Activated CD8-positive, alpha-beta memory T cell treated with anti-CD3 and anti-CD28 coated beads, Interleukin-2, amount 50 U/mL, for 1 hour (primary cell): Measurements from ENCODE around the gene RAPGEF1.
"Not testable (repeated sequence)": the region's sequence is repeated elsewhere in the genome, so short reads cannot be mapped to it uniquely, and the experiment has no call there.

Experiments used
- DNase-seq: peaks from one replicate; pipeline ENCODE4 v3.0.0-alpha.2; 2020; ENCODE audit errors: extremely low read depth

The RAPGEF1 gene

DNA sequence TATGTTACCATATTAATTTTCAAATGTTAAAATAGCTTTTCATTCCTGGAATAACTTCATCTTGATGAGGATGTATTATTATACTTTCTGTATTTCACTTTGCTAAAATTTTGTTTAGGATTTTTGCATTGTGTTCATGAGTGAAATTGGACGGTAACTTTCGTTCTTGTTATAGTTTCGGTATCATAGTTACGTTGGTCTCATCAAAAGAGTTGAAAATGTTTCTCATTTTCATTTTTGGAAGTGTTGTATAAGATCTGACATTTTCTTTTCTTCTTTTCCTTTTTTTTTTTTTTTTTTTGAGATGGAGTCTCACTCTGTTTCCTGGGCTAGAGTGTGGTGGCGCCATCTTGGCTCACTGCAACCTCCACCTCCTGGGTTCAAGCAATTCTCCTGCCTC lies 174.5 kb downstream of the RAPGEF1 start:
- no peak for DNase-seq

DNA sequence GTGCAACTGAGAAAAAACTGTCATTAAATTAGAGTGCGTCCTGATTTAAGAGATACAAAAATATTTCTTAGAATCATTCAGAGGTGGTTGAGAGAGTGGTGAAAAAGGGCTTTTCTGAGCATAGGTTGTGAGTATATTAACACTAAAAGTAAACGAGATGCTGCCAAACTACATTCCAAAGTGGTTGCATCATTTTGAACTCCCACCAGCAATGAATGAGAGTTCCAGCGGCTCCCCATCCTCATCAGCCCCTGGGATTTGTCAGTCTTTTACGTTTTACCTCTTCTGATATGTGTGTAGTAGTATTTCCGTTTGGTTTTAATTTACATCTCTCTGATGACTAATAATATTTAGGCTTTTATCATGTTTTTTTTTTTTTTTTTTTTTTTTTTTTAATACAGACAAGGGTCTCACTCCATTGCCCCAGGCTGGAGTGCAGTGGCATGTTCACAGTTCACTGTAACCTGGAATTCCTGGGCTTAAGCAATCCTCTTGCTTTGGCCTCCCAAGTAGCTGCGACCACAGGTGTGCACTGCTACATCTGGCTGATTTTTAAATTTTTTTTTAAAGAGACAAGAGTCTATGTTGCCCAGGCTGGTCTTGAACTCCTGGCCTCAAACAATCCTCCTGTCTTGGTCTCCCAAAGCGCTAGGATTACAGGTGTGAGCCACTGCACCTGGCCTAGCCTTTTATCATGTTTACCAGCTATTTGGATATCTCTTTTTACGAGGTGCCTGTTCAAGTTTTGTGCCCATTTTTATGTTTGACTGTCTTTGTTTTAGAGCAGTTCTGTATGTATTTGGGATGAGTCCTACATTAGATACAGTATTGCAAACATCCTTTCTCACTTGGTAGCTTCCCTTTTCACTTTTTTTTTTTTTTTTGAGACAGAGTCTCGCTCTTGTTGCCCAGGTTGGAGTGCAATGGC lies 177.6 kb downstream of the RAPGEF1 start:
- DNase-seq = no peak

DNA sequence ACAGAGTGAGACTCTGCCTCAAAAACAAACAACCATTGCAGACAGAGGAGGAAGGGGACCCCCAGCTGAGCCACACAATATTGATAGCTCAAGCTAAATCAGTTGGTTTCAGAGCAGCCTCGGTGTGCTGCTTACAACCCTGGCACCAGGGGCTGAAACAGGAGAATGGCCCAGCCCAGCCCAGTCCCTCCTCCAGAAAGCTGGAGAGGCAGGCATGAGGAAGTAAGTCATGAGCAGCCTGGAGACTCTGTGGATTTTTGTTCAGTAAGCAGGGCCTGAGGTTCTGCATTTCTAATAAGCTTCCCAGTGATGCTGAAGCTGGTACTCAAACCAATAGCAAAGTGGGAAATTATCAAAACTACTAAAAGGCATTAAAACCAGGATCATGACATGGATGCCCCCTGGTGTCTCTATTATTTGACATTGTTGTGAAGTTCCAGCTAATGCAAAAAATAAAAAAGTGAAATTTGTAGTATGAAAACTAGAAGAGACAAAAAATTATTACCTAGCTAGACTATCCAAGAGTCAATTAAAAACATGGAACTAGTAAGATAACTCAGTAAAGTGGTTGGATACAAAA lies 180.4 kb downstream of the RAPGEF1 start:
- DNase-seq = no peak

DNA sequence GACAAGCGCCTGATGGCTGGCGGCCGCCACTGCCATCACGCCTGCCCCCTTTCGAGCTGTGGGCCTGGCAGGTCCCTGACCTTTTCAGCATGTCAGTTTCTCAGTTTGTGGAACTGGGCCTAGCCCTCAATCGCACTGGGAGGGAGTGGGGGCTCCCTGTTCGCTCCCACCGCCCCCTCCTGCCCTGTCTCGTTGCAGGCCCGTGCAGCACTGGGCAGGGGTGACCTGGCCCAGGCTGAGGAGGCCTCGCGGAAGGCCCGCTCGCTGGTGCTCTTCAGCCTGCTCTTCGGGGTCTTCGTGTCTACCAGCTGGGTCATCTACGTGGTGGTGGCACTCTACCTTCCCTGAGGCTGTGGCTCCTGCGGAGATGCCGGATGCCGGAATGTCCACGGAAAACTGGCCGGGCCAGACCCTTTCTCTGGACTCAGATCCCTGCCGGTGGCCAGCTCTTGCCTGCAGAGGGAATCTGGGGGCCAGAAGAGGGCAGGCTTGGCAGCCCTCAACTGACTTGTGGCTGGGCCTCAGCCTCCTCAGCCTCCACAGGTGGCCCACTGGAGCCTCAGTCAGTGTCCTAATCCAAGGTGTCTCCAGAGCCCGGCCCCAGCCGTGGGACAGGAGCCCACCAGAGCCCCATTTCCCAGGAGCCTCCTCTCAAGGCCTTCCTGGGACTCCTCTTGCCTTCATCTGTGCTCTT lies 181.9 kb downstream of the RAPGEF1 start:
- no peak for DNase-seq

DNA sequence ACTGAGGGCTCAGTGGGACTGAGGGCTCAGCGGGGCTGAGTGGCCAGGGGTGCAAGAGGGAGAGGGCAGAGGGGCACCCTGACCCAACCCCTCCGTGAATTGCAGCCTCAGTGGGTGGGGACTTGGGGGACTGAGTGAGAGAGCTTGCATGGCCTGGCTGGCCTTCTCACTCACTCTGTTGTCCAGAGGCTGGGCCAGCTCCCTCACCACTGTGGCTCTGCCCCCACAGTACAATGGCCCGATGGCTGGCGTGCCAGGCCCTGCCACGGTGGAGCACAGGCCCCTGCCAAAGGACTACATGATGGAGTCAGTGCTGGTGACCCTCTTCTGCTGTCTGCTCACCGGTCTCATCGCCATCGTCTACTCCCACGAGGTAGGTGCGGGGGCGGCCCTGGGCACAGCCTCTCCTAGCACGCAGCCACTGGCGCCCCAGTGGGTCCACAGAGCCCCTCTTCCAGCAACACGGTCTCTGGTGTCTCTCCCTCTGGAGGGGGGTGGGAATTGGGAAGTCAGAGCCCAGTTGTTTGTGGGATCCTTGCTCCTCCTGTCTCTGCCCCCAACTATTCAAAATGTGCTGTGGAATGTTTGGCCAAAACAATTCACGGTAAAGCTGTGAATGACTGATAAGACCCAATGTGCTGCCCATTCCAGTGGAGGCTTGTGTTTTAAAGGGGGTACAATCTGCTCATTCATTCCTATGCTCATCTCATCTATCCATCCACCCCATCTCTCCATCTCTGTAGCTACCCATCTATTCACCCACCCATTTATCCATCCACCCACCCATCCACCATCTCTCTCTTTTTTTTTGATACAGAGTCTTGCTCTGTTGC lies 183.8 kb downstream of the RAPGEF1 start:
- no peak for DNase-seq

DNA sequence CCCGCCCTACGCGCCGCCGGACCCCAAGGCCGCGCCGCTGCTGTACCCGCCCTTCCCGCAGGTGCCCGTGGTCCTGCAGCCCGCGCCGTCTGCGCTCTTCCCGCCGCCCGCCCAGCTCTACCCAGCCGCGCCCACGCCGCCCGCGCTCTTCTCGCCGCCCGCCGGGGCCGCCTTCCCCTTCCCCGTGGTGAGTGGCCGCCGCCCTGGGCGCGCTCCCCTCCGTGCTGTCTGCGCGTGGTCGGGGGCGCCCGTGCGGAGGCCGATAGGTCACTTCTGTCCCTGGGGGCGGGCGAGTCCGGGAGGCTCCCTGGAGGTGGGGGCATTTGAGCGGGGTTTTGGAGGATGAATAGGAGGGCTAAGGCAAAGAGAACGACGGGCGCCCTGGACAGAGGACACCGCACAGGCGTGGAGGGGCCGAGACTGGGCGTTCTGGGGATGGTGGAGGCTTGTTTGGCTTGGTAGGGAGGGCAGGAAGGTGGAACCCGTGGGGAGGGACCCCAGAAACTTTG lies 185.0 kb downstream of the RAPGEF1 start:
- no peak for DNase-seq

DNA sequence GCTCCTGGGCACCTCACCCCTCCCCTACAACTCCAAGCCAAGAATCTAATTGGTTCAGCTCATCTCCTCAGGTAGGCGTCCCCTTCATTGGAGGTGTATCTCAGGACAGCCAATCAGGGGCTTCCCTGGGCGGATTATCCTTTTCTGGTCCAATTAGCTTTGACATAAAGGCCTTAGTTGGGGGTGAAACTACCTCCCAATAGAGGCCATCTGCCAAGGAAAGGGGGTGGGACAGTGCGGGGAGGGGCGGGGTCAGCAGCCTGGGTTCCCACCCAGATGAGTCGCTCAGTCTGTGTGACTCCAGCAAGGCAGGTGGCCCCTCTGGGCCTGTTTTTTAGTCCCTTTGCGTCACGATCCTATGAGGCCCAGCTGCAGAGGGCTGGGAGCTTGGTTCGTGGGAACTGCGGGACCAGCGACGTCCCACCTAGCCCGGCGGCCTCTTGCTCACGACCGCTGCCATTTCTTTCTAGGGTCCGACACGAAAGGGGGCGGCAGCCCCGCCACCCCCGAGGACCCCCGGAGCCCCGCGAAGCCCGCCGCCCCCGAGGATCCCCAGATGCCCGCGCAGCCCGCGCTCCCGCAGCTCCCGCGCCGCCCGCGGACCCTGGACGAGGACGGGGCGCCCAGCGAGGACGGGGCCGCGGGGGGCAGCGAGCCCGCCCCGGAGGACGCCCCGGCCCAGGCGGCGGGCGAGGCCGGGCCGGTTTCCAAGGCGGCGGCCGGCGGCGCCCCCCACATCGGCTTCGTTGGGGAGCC lies 185.6 kb downstream of the RAPGEF1 start:
- no peak for DNase-seq

DNA sequence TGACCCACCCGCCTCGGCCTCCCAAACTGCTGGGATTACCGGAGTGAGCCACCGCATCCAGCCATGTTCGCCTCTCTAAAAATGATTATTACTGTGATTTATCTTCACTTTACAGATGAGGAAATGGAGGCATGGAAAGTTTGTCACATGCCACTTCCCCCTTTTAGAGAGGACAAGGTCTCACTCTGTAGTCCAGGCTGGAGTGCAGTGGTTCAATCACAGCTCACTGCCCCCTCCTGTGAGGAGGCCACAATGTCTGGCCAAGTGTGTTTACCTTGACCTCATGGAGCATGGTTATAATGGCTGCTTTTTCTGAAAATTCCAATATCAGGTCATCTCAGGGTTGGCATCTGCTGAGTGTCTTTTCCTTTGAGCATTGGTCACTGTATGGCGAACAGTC lies 187.8 kb downstream of the RAPGEF1 start:
- DNase-seq = no peak

DNA sequence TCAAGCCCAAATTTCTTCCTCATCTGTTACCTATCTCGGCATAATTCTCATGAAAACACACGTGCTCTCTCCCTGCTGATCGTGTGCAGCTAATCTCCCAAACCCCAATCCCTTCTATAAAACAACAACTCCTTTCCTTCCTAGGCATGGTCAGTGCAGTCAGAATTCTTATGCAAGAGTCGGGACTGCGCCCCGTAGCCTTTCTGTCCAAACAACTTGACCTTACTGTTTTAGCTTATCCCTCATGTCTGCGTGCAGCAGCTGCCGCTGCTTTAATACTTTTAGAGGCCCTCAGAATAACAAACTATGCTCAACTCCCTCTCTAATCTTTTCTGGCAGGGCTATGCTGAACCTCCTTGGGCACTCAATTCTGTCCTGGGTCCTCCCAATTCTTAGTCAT lies 189.4 kb downstream of the RAPGEF1 start:
- DNase-seq = not testable (repeated sequence)

DNA sequence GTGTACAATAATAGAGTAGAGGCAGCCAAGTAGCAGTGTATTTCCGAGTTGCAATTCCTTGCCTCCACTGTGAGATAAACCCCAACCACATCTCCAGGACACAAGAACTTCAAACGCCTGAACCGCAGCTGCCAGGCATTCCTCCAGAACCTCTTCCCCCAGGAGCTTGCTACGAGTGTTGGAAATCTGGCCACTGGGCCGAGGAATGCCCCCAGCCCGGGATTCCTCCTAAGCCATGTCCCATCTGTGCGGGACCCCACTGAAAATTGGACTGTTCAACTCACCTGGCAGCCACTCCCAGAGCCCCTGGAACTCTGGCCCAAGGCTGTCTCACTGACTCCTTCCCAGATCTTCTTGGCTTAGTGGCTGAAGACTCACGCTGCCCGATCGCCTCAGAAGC lies 190.7 kb downstream of the RAPGEF1 start:
- DNase-seq = not testable (repeated sequence)

DNA sequence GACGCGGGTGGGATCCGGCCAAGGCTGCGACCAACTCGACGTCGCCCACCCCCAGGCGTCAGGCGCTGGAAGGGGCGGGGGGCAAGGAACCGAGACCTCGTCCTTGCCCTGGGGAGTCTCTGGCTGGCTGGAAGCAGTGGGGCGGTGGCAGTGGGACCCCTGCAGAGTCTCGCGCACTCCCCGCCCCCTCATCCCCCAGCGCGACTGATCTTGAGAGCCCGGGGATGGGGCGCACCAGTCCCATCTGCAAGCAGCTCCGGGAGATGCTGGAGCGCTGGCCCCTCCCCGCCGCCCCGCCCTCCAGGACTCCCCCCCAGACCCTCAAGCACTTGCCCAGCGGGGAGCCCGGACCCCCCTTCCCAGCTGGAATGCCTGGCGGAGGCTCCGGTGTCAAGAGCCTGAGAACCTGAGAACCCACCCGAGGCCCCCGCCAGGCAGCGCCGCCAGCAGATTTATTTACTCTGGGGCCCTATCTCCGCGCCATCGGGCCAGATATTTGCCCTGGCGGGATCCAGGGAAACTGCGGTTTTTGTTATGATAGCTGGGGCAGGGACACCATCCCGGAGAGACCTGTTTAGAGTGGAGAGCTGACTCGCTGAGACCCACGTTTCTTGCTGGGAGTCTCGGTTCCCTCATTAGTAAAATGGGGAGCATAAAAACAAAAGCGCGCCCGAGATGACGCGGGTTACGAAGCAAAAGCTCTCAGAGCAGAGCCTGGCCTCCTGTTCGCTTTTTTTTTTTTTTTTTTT lies 193.4 kb downstream of the RAPGEF1 start:
- no peak for DNase-seq

DNA sequence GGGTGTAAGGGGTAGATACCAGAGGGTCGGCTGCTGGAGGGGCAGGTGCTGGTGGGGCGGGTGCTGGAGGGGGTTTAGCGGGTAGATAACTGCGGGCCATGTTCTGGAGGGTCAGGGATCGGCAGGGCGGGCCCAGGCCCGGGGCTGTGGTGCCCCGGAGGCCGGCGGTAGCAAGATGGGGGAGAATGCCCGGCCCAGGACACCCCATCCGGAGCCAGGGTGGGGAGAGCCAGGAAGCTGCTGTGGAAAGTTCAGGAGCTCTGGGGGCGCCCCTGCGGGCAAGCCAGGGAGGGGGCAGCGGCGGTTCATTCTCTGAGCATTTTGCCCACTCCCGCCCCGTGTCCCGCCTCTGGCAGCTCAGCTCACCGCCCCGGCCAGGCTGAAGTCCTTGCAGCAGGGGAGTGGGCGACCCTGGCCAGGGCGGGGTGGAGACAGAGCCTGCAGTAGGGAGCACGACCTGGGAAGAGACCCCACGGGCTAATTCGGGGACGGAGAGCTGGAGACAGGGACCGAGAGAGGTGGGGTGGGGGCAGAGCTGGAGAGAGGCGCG lies 194.0 kb downstream of the RAPGEF1 start:
- DNase-seq = no peak

DNA sequence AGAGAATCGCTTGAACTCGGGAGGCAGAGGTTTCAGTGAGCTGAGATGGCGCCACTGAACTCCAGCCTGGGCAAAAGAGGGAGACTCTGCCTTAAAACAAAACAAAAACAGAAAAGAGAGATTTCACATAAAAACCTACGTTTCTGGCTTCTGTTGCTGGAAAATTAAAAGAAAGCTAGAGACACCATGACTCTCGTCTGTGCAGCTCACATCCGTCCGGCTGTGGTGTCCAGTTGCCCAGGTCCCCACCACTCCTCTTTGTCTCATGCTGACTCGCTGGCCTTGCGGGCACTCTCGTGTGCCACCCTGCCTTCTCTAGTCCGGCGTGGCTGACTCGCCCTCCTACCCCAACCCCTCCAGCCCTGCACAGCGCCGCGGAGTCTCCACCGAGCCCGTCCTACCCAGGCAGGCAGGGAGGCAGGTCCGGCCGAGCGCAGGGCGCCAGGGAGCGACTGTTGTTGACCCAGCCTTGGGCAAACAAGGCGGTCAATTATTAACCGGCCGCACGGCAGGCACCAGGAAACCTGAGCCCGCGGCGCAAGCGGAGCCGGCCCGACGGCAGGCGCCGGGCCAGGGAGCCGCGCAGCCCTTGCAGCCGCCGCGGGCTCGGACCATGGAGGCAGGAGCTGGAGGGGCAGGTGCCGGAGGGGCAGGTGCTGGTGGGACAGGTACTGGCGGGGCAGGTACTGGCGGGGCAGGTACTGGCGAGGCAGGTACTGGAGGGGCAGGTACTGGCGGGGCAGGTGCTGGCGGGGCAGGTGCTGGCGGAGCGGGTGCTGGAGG lies 194.7 kb downstream of the RAPGEF1 start, which contains the start of gene PRRT1B:
Gene PRRT1B, plus strand, starts transcription at position 521 of the 783 bp plus-strand sequence. Its CDS starts 93 bp downstream, at position 614.
- DNase-seq = no peak

DNA sequence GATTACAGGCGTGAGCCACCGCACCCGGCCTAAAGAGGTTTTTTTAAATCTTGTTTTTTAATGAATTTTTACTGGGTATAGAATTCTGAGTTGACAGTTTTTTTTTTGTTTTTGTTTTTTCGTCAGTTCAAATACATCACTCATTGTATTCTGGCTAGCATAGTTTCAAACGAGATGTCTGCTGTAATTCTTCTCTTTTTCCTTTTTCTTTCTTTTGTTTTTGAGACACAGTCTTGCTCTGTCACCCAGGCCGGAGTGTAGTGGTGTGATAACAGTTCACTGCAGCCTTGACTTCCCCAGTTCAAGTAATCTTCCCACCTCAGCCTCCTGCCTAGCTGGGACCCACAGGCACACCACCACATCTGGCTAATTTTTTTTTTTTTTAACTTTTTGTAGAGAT lies 196.7 kb downstream of the RAPGEF1 start:
- DNase-seq = no peak

DNA sequence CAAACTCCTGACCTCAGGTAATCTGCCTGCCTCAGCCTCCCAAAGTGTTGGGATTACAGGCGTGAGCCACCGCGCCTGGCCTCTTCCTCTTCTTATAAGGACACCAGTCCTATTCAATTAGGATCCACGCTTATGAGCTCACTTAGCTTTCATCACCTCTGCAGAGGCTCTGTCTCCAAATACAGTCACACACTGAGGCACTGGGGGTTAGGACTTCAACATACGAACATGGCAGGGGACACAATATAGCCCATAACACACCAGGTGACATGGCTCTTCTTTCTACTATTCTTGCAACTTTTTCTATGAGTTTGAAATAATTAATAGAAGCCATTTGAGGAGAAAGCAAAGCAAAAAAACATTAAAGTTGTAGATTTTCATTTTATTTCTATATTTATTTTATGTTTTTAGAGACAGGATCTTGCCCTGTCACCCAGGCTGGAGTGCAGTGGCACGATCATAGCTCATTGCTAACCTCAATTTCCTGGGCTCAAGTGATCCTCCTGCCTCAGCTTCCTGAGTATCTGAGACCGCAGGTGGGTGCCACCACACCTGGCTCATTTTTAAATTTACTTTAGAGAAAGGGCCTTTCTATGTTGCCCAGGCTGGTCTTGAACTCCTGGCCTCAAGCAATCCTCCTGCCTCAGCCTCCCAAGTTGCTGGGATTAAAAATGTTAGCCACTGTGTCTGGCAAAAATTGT lies 200.5 kb downstream of the RAPGEF1 start:
- DNase-seq = no peak

DNA sequence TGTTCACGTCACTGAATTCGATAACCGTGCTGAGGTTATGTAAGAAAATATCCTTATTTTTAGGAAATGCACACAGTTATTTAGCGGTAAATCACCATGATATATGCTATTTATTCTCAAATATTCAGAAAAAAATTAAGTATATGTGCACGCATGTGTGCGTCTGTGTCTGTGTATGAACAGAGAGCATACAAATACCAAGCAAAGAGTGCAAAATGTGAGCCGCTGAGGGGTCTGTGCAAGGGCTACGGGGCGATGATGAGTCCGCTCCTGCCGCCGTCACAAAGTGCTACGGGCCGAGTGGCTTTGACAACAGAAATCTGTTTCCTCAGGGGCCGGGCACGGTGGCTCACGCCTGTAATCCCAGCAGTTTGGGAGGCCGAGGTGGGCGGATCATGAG lies 201.9 kb downstream of the RAPGEF1 start:
- DNase-seq = no peak

DNA sequence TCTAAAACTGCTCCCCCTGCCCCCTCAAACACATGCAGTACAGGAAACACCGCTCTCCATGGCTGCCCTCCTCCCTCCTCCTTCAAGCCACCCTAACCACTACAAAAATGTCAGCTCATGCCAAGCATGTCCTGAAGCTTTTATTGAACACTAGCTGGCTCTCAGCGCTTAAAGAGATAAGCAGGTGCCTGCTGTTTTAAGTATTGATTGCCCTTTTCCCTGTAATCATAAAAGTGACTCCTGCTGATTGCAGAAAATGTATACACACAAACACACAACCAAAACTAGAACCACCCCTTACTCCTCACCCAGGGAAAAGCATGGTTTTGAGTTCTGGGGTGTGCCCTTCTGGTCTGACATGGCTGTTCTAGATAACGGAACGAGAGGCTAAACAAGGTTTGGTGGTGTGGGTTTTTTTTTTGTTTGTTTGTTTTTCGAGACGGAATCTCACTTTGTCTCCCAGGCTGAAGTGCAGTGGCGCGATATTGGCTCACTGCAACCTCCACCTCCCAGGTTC lies 205.1 kb downstream of the RAPGEF1 start:
- no peak for DNase-seq
